HK-2 (cell line): Measurements from ENCODE around the gene SFT2D3.

Source experiments
- DNase-seq: peaks from one replicate; pipeline ENCODE4 v3.0.0-alpha.2; 2018; ENCODE audit not compliant: unreplicated experiment

The SFT2D3 gene

DNA sequence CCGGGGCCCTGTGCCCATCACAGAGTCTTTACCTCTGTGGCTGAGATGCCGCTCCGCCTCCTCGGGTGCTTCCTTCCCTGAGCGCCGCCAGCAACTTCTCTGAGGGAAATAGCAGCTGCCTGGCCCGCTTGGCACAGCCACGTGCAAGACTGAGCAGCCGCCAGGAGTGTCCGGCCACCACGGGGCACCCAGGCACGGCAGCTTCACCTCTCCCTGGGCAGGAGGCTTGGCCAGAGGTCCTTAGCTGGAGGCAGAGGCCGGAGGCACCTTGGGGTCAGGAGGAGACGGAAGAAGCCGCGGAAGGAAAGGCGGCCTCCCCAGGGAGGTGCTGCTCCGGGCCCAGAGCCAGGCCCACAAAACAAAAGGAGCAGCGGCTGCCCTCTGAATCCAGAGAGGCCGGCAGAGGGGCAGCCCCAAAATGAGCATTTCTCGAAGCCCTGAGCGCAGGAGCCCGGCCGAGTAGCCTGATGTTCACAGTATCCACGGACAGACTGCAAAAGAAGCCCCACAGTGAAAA, 20.0 kb upstream of the SFT2D3 start:
- no peak for DNase-seq

DNA sequence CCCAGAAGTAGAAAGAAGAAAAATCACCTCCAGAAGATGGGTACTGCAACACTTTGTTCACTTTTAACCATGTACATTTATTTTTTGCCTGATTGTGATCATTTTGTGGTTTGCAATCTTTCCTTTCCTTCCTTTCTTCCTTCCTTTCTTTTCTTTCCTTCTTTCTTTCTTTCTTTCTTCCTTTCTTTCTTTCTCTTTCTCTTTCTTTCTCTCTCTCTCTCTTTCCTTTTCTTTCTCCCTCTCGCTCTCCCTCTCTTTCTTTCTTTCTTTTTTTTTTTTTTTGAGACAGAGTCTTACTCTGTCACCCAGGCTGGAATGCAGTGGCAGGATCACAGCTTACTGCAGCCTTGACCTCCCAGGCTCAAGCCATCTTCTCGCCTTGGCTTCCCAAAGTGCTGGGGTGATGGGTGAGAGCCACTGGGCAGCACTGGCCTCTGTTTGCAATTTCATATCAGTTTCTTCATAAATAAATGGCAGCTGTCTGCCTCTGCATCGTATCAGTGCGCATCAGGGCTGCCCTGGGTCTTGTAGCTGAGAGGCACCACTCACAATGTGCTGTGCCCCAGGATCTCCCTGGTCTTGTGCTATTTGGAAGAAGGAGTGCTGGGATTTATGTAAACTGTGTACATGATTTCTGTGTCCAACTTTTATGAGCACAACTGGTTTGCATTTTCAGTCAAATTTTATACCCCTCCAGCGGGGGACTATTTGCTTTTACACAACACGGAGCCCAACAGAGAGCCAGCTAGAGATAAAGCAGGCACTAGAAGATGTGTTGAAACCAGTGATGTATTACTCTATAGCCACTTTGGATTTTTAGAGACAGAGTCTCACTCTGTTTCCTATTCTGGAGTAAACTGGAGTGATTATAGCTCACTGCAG, 19.1 kb upstream of the SFT2D3 start:
- DNase-seq = no peak

DNA sequence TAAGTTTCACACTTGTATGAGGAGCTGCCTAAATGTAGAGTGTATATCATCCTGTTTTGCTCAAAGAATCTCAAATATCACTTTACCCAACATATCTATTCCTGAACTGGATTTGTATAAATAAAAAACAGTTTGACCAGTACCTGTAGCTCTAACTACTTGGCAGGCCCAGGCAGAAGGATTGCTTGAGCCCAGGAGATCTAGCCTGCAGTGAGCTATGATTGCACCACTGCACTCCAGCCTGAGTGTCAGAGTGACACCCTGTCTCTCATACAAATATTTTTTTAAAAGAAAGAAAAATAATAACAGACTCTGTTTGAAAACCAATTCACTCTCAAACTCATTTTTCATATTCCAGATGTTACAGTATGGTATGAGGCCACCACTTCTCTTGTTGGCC, 18.2 kb upstream of the SFT2D3 start:
- no peak for DNase-seq

GRCh38 chr2:127683757-127684156, 17.5 kb upstream of the SFT2D3 start:
- DNase-seq = no peak

GRCh38 chr2:127685410-127686080, 15.8 kb upstream of the SFT2D3 start:
- no peak for DNase-seq

DNA sequence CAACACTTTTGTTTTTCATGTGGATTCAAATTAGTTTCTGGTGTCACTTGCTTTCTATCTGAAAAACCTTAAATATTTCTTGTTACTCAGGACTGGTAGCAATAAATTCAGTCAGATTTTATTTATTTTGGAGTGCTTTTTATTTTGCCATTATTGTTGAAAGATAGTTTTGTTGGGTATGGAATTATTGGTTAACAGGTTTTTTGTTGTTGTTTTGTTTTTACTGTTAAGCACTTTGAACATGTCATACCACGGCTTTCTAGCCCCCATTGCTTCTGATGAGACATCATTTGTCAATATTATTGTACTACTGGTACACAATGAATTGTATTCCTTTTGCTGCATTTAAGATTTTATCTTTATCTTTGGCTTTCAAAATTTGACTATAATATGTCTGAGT, 12.9 kb upstream of the SFT2D3 start:
- DNase-seq = no peak

- DNase-seq = no peak
These were observed 10.6 kb upstream of the SFT2D3 start for GRCh38 chr2:127690696-127691095.

GRCh38 chr2:127694986-127695385, 6.3 kb upstream of the SFT2D3 start:
- DNase-seq = no peak

- peak; percentile 67 for DNase-seq
These were observed 5.5 kb upstream of the SFT2D3 start for GRCh38 chr2:127695491-127696472.

GRCh38 chr2:127697482-127698180, 3.7 kb upstream of the SFT2D3 start:
- no peak for DNase-seq

GRCh38 chr2:127698553-127699355, 2.5 kb upstream of the SFT2D3 start:
- DNase-seq = no peak

- peak; percentile 44 for DNase-seq
These were observed 637 bp upstream of the SFT2D3 start for GRCh38 chr2:127700527-127701192.

GRCh38 chr2:127701651-127702394, 526 bp downstream of the SFT2D3 start:
- peak; percentile 87 for DNase-seq

DNA sequence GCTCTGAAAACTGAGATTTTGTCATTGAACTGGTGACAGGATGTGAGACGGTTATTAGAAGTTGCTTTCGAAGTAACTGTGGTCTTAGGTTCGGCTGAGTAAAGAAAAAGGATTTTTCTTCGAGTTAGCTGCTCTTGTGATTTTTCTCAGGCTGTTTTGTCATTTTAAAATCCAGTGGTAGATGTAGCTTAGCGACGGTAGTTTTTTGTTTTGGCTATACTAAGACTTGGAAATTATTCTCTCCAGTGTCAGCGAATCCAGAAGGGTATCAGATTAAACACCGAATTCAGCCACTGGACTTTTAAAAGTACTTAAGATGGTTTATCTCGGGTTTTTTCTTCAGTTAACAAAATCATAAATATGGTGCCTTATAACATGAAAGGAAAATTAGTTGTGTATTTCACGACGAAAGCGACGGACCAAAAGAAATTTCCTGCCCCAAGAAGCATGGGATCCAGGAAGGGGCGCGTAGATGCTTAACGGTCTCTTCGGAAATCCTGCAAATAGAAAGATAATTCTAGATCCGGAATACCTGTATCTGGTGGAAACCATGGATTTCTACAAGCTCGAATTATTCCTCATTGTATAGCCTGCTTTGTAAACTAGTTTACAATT, 1.2 kb downstream of the SFT2D3 start:
- no peak for DNase-seq

DNA sequence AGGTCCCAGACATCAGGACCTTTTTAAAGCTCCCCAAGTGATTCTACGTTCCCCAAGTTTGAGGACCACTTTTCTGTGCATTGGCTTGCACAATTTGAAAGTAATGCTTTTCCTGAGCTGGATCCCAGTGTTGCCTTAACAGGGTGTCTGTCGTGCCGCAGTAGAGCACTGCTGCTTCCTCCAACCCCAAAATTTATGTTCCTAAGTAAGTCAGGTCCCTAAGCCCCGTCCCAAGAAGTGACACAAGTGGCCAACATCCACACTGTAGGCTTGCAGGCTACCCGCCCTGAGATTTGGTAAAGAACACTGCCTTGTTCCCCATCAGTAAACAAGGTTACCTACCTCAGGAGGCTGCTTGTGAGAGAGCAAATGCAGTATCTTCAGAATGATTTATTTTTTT, 2.0 kb downstream of the SFT2D3 start:
- DNase-seq = no peak

DNA sequence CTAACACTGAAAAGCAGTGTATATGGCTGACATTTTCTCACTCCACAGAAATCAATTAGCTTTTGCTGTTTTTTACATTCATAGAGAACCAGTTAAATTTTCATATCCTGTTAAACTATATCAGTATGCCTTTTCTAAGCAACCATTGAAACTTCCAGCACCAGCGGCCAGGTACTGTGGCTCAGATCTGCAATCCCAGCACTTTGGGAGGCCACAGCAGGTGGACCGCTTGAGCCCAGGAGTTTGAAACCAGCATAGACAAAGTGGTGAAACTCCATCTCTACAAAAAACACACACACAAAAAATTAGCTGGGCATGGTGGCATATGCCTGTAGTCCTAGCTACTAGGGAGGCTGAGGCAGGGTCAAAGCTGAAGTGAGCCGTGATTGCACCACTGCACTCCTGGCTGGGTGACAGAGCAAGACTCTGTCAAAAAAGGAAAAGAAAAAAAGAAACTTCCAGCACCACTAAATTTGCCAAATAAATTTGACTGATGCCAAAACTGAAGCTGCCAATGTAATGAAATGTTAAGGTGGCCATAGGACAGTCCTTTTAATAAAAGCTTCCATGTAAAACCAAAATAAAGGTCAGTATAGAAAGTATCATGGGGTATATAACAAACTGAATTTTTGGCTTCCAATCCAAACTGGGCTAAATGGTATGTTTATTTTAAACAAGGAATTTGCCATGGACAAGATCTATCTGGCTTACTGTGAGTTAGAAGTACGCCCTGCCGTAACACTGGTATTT, 3.5 kb downstream of the SFT2D3 start:
- DNase-seq = no peak

DNA sequence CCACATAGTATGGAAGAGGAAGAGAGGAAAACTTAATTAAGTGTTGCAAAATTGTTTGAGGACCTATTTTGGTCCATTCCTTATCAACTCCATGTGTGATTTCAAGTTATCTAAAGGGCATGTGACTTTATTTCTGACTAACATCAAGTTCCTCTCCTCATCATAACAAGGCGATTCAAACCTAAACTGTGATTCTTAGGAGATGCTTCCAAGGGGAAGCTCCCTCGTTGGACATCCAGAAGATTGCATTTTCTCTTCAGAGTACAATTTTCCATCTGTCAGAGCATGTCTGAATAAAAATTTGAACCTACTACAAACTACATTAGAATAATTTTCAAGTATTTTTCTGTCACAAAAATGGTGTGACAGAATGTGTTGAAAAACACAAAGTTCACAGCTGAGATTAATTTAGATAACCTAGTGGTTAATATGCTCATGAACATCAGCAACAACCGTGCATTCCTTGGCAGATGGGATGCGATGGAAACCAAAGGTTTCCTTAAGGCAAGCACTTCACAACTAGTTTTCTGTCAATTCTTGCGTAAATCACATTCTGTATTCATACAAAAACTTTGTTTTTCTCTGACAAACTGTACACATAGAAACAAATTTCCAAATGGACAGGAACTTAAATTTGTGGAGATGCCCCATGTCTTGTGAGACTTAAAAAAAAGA, 4.2 kb downstream of the SFT2D3 start:
- no peak for DNase-seq
